Stromal cell of bone marrow (primary cell): Measurements from ENCODE around the gene CACNA2D2.

Source experiments
- DNase-seq: peaks from one replicate; pipeline ENCODE4 v3.0.0-alpha.2; 2012; ENCODE audit warnings: low read depth

CACNA2D2 gene

DNA sequence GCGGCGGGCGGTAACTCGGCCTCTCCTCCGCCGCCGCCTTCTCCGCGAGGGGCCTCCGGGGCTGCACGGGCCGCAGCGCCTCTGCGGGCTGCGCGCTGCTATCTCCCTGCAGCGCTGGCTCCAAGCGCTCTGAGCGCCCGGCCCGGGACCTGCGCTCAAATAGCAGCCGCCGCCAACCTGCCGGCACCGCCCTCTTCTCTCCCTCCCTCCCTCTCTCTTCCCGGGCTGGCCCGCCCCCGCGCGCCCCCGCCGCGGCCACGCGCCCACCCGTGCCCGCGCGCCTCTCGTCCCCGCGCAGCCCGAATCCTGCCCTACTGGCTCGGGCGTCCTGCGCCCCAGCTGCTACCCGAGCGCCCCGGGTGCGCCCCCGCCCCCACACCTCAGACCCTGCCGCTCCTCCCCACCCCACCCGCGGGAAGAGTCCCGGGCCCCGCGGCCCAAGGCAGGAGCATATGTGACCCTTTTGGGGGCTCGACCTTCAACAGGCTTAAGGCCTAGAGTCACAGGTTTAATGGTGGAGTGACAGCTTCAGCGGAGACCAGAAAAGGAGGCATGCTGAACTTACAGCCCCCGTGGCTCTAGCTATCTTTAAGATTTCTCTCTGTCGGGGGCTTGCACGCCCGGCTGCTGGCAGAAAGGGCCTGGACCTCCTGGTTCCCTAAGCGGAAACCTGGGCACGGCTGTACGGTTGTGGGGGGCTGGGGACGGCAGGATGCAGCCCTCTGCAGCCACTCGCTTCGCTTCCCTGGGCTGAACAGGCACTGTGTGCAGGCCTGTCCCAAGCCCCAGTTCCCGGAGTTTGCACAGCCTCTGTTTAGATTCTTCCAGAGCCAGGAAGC, at the start of gene CACNA2D2:
Gene CACNA2D2 (minus strand): TSS at position 131 of the 839 bp plus-strand sequence. CDS start 211 bp downstream, outside the sequence.
- no peak for DNase-seq

DNA sequence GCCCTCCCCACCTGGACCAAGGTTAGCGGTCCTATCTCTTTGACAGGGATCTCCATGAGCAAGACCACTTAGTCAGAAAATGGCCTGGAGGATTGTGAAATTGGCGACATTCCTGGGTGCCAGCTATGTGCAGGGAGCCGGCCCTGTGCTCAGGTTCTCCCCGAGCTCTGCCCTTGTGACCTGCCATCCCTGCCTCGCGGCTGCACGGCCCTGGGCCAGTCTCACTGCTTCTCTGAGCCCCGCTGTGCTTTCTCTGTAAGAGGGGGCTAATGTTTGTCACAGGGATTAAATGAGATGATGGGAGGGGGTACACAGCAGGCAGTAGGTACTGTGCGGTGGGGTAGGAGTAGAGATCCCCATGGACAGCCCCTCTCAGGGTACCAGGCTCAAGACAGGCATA, 49.2 kb upstream of the CACNA2D2 start:
- DNase-seq, result no peak

DNA sequence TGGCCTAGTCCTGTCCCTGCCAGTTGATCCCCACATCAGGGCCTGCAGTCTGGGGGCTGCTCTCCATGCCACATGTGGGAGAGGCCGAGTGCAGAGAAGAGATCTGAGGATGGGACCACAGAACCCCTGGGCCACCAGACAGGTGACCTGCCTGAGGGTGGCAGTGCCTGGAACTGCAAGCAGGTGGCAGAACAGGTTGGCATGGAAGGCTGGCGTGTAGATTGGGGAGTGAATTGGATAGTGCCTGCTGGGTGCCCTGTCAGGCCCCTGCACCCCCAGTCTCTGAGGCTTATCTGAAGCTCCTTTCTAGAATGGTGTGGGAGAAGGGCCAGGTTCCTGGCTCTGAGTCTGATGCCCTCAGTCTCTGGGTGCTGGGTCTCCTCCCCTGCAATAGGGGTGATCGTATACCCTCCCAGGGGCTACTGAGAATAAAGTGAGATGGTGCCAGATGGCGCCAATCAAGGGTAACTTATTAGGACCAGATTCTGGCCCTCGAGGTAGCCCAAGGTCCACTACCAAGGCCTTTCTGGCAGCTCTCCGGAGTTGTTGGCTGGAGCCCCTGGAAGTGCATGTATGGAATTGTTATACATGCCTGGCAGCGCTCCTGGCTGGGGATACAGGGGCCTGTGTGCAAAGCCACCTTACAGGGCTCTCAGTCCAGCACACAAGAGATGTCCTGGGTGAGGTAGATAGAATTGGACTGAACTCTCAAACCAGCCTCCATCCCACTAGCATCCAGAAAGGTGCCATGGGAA, 48.4 kb upstream of the CACNA2D2 start:
- no peak for DNase-seq

DNA sequence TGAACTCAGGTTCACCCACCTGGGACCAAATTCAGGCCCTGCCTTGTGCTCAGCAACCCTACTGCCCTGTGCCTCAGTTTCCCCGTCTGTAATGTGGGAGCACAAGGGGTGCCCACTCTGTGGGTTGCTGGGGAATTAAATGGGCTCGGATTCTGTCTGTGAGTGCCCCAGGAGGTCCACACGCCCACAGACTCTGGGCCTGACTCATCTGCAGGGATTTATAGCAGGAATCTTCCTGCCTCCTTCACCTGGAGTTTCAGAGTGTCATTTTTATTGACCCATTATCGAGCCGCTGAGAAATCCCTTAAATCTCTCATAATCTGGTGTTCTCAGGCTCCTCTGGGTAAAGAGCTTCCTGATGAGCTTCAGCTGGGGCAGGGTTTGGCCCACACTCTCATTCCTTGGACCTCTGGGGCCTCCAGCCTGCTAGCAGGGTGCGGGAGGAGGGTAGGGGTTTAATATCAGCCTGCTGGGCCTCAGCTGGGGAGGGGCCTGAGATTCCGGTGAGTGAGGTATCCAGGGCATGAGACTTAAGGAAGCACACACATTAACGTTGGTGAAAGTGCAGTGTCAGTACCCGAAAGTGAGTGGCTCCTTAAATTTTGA, 47.7 kb upstream of the CACNA2D2 start:
- no peak for DNase-seq

DNA sequence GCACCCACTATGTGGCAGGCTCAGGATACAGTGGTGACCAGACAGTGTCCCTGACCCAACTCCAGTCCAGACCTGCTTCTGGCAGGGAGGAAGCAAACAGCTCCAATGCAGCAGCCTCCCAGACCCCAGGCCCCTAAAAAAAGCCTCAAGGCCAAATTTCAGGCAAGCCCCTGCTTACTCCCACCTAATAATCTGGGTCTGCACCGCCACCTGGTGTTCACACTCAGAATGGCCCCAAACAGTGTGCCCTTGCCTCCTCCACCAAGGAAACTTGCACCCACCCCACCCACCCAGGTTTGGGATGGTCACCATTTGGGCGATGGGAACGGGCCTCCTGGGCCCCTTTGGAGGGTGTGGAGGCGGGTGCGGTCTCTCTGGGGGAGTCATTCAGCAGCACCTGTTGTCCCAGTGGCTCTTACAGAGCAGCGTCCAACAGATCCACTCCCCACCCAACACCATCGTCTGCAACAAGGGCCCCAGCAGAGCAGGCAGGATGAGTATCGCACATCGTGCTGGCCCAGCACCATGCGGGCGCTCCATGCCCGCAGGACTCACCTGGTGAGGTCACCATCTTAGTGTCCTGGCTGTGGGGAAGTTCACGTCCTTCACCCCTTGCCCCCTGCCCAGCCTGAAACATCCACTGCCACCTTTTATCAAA, 46.8 kb upstream of the CACNA2D2 start:
- no peak for DNase-seq

DNA sequence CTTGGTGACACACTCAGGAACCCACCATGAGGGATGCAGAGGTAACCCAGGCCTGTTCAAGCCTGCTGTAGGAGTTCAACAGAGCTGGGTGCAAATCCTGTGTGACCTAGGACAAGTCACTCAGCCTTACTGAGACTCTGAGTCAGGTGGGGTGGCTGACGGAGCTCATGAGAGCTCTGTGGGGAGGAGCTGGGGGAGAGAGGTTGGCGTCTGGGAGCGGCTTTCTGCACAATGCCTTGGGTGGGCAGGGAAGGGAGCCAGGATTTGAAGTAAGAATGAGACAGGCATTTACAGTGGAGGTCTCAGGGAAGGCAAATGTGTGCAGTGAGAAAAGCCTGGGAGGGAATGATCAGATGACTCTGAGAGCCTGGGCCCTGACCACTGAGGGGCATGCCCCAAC, 45.8 kb upstream of the CACNA2D2 start:
- DNase-seq, result no peak

DNA sequence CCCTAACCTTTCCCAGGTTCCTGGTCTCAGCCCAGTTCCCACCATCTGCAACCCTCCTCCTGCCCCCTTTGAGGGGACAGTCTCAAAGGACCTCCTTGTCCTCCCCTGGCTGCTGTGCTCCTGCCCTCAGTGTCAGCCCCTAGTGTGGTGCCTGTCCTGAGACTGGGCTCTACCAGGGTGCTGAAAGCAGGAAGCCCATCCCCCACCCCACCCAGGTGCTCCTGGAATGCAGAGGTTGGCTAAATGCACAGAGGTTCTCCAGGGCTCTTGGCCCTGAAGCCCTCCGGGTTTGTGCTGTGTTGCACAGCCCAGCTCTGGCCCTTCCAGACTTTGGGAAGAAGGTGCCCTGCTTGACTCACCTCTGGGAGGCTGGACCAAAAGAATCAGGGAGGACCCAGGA, 42.3 kb upstream of the CACNA2D2 start:
- DNase-seq, result no peak

DNA sequence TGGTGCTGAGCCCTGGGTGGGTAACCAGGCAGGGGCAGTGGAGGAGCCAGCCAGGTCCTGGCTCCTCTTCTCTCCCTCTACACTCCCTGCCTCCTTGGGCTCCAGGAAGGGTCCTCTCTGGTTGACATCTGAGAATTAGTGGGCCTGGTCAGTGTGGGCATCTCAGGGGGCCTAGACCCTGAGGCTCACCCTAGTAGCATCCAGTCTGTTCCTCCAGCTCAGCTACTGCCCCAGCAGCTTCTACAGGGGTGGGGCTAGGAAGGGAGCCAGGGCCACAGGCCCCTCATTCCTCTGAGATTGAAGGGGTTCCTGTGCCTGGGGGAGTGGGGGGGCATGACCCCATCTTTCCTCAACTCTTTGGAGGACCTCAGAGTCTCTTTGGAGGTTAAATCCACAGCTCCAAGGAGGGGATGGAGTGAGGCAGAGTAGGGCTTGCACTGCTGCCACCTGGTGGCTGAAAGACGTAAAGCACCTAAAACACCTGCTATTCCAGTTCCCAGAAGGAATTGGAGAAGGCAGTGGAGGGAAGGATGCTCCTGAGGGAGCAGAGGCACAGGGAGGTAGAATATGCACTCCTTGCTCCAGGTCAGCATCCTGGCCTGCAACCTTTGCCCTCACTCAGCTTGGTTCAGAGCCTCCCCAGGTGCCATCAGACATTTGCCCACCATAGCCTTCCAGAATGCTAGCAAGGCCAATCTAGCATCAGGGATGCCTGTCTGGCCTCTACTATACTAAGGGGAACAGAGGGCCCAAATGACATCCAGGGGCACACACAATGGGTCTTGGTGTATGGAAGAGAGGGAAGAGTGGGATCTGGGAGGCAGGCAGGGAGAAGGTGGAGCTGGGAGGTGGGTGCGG, 39.0 kb upstream of the CACNA2D2 start:
- peak; percentile 23 for DNase-seq

DNA sequence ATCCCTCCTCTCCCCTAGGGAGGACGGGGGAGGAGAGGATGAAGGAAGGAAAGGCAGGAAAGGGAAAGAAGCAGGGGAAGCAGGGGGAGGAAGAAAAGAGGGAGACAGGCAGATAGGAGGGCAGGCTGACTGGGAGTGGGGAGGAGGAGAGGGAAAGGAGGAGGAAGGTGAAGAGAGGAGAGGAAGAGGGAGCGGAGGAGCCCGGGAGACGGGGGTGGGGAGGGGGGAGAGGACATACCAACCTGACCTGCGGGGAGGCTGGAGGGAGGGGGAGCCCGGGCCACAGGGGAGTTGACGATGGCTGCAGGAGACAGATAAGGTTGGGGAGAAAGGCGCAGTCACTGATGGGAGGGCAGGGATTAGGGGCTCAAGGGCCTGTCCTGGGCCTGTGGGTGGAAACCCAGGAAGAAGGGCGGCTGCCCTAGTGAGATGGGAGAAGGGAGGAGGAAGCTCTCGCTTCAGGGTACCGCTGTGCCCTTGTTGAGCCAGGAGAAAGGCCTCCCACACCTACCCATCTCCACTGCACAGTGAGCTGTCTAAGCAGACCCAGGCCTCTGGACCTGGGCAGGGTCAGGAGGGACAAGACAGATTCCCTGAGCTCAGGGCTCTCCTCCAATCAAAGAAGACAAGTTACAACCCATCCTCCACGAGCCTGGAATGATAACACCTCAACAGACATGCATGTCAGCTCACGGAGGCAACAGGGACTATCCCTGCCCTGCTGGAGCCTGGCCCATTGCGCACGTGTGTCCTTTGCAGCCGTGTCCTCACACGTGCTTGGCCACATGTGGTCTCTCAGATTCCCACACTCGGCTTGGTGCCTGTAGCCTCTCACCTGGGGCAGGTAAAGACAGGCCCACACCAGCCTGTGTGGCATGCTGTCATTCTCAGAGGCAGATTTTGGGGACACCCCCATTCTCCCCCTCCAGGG, 36.2 kb upstream of the CACNA2D2 start:
- no peak for DNase-seq

DNA sequence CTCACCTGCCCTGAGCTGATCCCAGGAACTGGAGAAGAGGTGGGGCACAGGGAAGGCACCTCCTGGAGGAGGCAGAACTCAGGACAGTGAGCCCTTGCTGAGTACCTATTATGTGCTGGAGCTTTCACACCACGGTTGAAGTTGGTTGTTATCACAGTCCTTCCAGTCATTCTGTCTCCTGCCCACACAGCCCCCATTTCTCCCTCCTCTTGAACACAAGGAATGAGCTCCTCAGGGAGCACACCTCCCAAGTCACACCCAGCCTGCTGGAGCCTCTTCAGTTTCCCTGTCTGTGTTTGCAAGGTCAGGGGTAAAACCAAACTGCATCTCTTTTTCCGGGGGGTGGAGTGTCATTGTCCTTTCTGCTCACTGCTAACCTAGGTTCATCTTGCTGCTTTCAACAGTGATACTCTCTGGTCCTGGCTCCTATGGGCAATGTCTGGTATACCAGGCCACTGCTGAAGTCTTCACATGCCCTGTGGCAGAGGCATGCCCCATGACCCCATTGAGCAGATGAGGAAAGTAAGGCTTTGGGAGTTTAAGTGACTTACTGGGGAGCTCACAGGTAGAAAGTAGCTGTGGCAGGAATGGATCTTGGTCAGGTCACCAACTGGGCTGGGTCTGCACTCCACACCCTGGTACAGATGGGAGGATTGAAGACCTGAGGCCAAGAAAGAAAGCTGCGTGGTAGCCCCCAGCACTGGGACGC, 34.1 kb upstream of the CACNA2D2 start:
- no peak for DNase-seq

DNA sequence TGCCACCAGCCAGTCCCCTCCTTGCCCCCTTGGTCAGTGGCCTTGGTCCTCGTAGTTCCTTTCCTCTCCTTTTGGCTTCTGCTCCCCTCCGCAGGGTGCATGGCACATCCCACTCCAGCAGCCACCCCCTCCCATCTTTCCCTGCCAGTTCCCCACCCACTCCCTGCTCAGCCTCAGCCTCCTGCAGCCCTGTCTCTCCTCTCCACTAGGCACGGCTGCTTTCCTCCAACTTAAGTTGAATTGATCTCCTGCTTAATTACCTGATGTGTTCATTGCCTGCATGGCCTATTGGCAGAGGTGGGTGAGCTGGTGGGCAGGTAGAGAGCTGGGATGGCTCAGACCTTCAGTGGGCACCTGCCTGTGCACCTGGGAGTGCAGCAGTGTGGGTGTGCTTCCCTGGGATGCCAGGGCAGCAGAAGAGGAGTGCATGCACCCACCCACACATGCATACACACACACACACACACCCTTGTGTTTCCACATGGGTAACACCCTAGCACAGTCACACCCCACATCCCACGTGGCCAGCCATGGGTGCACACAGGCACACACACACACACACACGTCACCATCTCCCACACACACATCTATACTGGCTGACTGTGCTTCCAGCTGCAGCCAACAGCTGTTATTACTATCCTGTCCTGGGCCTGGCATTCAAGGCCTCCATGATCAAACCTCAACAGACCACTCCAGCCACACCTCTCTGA, 33.2 kb upstream of the CACNA2D2 start:
- DNase-seq, result no peak

DNA sequence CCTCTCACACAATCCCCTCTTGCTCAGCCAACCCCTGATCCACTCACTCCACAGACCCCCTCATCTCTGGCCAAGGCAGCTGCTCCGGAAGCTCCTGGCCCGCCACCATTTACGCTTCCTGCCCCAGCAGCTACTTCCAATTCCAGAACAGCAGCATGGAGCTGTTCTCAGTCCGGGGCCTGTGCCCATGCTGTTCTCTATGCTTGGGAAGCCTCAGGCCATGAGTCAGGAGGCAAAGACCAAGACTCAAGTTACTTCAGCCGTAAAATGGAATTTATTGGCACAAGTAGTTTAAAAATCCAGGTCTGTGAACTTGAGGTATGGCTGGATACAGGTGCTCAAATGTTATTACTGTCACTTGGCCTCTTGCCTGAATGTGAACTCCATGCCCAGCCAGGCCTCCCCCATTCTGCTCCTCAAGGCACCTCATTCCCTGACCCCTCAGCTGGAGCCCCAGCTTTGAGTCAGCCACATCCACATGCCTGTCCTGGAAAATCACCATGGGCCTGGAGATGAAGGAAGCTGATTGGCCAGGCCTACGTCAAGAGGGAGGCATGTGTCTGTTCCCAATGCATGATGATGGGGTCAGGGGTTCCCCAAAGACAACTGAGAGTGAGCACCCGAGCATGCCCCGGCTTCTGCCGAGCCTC, 31.4 kb upstream of the CACNA2D2 start:
- DNase-seq, result no peak

DNA sequence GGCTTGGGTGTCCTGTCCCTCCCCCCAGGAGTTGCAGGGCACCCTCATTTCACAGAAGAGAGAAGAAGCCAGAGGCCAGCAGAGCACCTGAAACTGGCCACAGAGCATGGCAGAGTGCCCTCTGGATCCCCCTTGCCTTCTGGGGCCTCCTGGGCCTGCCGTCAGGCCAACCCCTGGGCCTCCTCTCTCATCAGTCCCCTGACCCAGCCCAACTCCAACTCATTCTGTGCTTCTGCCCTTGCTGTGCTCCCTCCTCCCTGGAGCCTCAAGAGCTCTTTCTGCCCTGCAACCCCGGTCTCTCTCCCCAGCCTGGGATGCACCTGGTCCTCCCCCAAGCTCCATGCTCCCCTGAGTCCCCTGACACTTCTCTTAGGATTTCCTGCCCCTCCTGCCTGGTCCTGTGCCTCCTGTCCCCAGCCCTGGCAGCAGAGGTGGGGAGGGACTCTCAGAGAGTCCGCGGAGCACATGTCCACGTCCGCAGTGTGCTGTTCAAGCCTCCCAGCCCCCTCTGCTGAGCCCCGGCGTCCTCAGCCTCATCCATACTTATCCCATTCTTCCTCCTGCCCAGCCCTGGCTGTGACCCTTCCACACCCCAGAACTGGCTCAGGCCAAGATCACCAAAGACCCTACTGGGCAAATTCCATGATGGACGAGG, 30.5 kb upstream of the CACNA2D2 start:
- DNase-seq, result no peak

DNA sequence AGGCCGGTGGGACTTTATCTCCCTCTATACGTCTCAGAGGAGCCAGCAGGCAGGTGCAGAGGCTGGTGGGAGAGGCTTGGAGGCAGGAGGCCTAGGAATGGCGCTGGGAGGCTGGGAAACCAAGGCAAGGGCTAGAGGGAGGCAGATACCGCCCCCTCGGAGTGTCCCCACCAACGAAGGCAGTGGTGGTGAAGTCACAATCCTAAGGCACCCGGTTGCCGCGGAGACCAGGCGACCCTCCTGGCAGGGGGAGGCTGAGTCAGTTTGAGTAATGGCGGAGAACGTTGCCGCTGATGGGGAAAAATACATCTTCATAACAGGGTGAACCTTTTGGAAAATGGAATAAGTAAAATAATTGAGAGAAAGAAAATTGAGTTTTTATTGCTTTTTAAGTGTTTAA, 29.9 kb upstream of the CACNA2D2 start:
- no peak for DNase-seq

DNA sequence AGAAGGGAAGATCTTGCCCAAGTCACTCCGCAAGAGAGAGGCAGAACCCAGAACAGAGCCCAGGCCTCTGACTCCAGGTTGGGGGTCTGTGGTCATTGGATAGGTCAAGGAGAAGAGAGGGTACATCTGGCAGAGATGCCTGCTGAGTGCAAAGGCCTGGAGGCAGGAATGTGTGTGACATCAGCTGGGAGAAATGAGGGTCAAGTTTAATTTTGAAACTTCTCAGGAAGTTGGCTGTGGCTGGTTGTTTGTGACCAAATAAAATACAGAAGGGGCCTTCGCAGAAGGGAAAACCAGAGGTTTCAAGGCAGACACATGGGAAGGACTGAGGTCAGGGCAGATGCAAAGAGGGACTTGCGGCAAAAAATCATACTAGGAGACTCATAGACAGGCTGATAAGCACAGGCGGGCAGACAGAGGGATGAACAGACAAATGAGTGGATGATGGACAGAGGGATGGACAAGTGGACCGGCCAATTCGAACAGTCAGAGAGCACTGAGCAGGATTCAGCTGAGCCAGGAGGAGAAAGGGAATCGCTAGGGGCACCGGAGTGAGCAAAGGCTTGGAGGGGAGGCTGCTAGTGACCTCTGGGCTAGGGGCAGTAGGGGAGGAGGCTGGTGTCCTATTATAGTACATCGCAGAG, 28.8 kb upstream of the CACNA2D2 start:
- no peak for DNase-seq

DNA sequence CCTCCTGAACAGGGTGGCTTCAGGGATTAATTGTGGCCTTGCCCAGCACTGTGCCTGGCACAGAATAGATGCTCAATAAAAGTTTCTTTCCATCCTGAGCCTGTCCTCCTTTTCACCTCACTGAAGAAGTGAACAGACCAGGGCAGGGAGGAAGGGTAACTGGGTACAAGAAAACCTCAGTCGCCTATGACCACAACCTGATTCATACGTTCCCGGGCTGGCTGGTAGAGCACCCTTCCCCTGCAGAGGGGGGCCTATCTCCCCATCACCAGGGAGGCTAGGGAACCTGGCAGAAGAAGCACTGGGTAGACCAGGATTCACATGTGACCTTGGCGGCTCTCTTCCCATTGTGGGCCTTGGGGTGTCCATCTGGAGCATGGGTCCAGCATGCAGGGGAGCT, 27.8 kb upstream of the CACNA2D2 start:
- DNase-seq, result no peak
